HL-60 (cell line): ENCODE measurements around the gene SIX5.
"Not testable (repeated sequence)": the region's sequence is repeated elsewhere in the genome, so short reads cannot be mapped to it uniquely, and the experiment has no call there.

ENCODE experiments used
- GABPA ChIP-seq: IDR thresholded peaks from 2 replicates; pipeline ENCODE4 v1.6.1; 2012; ENCODE audit warnings: low read depth
- POLR2AphosphoS5 ChIP-seq: IDR thresholded peaks from 2 replicates; pipeline ENCODE4 v1.6.1; 2012; ENCODE audit warnings: low read depth
- TF ChIP-seq, protein P1 (sequence below): IDR thresholded peaks from one replicate; pipeline ENCODE4 v1.5.1; 2011; ENCODE audit warnings: low read length, control low read depth, inconsistent platforms; ENCODE audit not compliant: insufficient read depth
- TF ChIP-seq, protein P2 (sequence below): IDR thresholded peaks from 2 replicates; pipeline ENCODE4 v1.6.1; 2012; ENCODE audit warnings: low read depth; ENCODE audit not compliant: insufficient replicate concordance

DNA sequence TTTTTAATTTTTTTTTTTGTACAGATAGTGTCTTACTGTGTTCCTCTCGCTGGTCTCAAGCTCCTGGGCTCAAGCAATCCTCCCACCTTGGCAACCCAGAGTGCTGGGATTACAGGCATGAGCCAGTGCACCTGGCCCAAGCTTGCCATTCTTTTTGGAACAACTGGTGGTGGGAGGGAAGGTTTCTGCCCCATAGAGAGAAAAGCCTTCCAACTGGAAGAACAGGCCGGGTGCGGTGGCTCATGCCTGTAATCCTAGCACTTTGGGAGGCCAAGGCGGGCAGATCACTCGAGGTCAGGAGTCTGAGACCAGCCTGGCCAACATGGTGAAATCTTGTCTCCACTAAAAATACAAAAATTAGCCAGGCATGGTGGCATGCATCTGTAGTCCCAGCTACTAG lies 30.5 kb upstream of the SIX5 start:
- TF ChIP-seq, protein P1, sequence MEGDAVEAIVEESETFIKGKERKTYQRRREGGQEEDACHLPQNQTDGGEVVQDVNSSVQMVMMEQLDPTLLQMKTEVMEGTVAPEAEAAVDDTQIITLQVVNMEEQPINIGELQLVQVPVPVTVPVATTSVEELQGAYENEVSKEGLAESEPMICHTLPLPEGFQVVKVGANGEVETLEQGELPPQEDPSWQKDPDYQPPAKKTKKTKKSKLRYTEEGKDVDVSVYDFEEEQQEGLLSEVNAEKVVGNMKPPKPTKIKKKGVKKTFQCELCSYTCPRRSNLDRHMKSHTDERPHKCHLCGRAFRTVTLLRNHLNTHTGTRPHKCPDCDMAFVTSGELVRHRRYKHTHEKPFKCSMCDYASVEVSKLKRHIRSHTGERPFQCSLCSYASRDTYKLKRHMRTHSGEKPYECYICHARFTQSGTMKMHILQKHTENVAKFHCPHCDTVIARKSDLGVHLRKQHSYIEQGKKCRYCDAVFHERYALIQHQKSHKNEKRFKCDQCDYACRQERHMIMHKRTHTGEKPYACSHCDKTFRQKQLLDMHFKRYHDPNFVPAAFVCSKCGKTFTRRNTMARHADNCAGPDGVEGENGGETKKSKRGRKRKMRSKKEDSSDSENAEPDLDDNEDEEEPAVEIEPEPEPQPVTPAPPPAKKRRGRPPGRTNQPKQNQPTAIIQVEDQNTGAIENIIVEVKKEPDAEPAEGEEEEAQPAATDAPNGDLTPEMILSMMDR, result not testable (repeated sequence)
- TF ChIP-seq POLR2AphosphoS5, GABPA: not testable (repeated sequence)
- TF ChIP-seq, protein P2, sequence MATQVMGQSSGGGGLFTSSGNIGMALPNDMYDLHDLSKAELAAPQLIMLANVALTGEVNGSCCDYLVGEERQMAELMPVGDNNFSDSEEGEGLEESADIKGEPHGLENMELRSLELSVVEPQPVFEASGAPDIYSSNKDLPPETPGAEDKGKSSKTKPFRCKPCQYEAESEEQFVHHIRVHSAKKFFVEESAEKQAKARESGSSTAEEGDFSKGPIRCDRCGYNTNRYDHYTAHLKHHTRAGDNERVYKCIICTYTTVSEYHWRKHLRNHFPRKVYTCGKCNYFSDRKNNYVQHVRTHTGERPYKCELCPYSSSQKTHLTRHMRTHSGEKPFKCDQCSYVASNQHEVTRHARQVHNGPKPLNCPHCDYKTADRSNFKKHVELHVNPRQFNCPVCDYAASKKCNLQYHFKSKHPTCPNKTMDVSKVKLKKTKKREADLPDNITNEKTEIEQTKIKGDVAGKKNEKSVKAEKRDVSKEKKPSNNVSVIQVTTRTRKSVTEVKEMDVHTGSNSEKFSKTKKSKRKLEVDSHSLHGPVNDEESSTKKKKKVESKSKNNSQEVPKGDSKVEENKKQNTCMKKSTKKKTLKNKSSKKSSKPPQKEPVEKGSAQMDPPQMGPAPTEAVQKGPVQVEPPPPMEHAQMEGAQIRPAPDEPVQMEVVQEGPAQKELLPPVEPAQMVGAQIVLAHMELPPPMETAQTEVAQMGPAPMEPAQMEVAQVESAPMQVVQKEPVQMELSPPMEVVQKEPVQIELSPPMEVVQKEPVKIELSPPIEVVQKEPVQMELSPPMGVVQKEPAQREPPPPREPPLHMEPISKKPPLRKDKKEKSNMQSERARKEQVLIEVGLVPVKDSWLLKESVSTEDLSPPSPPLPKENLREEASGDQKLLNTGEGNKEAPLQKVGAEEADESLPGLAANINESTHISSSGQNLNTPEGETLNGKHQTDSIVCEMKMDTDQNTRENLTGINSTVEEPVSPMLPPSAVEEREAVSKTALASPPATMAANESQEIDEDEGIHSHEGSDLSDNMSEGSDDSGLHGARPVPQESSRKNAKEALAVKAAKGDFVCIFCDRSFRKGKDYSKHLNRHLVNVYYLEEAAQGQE, result not testable (repeated sequence)
